NT2/D1 (cell line): Measurements from ENCODE around the gene DYNLRB1.

Source experiments
- SUZ12 ChIP-seq: IDR thresholded peaks from 2 replicates; pipeline ENCODE4 v1.6.1; 2011; ENCODE audit not compliant: insufficient read length, insufficient read depth; ENCODE audit errors: extremely low read depth
- YY1 ChIP-seq: IDR thresholded peaks from 2 replicates; pipeline ENCODE4 v1.6.1; 2011; ENCODE audit not compliant: insufficient read length, insufficient read depth
- ZNF274 ChIP-seq: IDR thresholded peaks from 2 replicates; pipeline ENCODE4 v1.6.1; 2011; ENCODE audit warnings: mild to moderate bottlenecking, low read depth, low read length

GRCh38 chr20:34510575-34510974, 5.6 kb upstream of the DYNLRB1 start:
- TF ChIP-seq SUZ12 (no peak), YY1 (no peak), ZNF274 (no peak)
